Natural killer cell treated with Interleukin-12 subunit alpha and Interleukin-12 subunit beta and Interleukin-15 and Interleukin-18, amount 100 ng/mL, for 72 hours (primary cell): ENCODE data around the gene FZD10. TPM values are rescaled to one million over a fixed set of nuclear protein-coding genes. Genes with fewer than 3 reads are reported as not detected.
A peak's percentile ranks its signal among the peaks of the same experiment; 100 is the strongest.

ENCODE experiments used
- ATAC-seq, 2 donors: fragments of 150-1000 bp; cut with Tn5 transposase in 1 of 2; sonication (Bioruptor Pico), chemical (Tn5 transposase) in 1 of 2; 2 replicates each; pipeline ENCODE4 v1.10.0; 2021
- DNase-seq: peaks from one replicate; pipeline ENCODE4 v3.0.0; 2022; ENCODE audit warnings: low spot score
- H3K27ac Mint-ChIP-seq, 2 donors: 1 replicate in 1 of 2; 2 replicates in 1 of 2; pipeline ENCODE4 v1.8.0; 2022; ENCODE audit warnings: mixed read lengths in 2 of 2, mild to moderate bottlenecking in 1 of 2, moderate library complexity in 1 of 2
- H3K27me3 Mint-ChIP-seq, 2 donors: 1 replicate in 1 of 2; 2 replicates in 1 of 2; pipeline ENCODE4 v1.8.0; 2022; ENCODE audit warnings: mixed read lengths in 2 of 2
- H3K36me3 Mint-ChIP-seq: one replicate; pipeline ENCODE4 v1.8.0; 2022; ENCODE audit warnings: mixed read lengths
- H3K4me1 Mint-ChIP-seq, 2 donors: 1 replicate in 1 of 2; 2 replicates in 1 of 2; pipeline ENCODE4 v1.8.0; 2022; ENCODE audit warnings: low read depth in 2 of 2, mixed read lengths in 2 of 2, mild to moderate bottlenecking in 1 of 2
- H3K4me3 Mint-ChIP-seq: one replicate; pipeline ENCODE4 v1.8.0; 2022; ENCODE audit warnings: mixed read lengths
- H3K9me3 Mint-ChIP-seq: 2 replicates; pipeline ENCODE4 v1.8.0; 2022; ENCODE audit warnings: mixed read lengths
- total RNA-seq, 2 donors: library from RNA; stranded (reverse); gene quantifications; one replicate each; pipeline ENCODE4 v1.2.3, GENCODE V29; 2022

FZD10 gene
- total RNA-seq, 2 donors from 2014 or later: not detected

GRCh38 chr12:130138478-130138877 is 23.8 kb upstream of the FZD10 start:
- no peak for ATAC-seq
- Mint-ChIP-seq H3K4me3 (no peak overlapping the region), H3K27ac (no peak overlapping the region), H3K27me3 (peaks cover 5 to 8% of the 10 kb centered on the region in 2 donors), H3K9me3 (peaks cover 3% of the 10 kb centered on the region), H3K36me3 (no peaks in the 10 kb centered on the region), H3K4me1 (no peaks in the 10 kb centered on the region)
- DNase-seq: no peak

GRCh38 chr12:130139567-130140421 is 22.5 kb upstream of the FZD10 start:
- H3K36me3 Mint-ChIP-seq: no peaks in the 10 kb centered on the region
- H3K27ac Mint-ChIP-seq: no peak overlapping the region
- peaks cover 0 to 8% of the 10 kb centered on the region in 2 donors for H3K27me3 Mint-ChIP-seq
- peaks cover 3% of the 10 kb centered on the region for H3K9me3 Mint-ChIP-seq
- DNase-seq (no peak), ATAC-seq (no peak)
- H3K4me1 Mint-ChIP-seq: no peaks in the 10 kb centered on the region
- no peak overlapping the region for H3K4me3 Mint-ChIP-seq

- Mint-ChIP-seq H3K27ac (no peak overlapping the region), H3K4me1 (no peaks in the 10 kb centered on the region), H3K27me3 (peaks cover 0 to 8% of the 10 kb centered on the region in 2 donors), H3K4me3 (no peak overlapping the region), H3K36me3 (no peaks in the 10 kb centered on the region), H3K9me3 (no peaks in the 10 kb centered on the region)
- ATAC-seq (no peak), DNase-seq (peak; percentile 46)
Measured at GRCh38 chr12:130141105-130141504, 21.2 kb upstream of the FZD10 start.

GRCh38 chr12:130141901-130142683 is 20.2 kb upstream of the FZD10 start:
- no peak overlapping the region for H3K4me3 Mint-ChIP-seq
- H3K27ac Mint-ChIP-seq: no peak overlapping the region
- H3K9me3 Mint-ChIP-seq: no peaks in the 10 kb centered on the region
- H3K36me3 Mint-ChIP-seq: no peaks in the 10 kb centered on the region
- ATAC-seq (no peak), DNase-seq (no peak)
- H3K27me3 Mint-ChIP-seq: peaks cover 0 to 8% of the 10 kb centered on the region in 2 donors
- no peaks in the 10 kb centered on the region for H3K4me1 Mint-ChIP-seq

GRCh38 chr12:130142736-130143135 is 19.5 kb upstream of the FZD10 start:
- Mint-ChIP-seq H3K4me3 (no peak overlapping the region), H3K4me1 (no peaks in the 10 kb centered on the region), H3K9me3 (no peaks in the 10 kb centered on the region), H3K36me3 (no peaks in the 10 kb centered on the region), H3K27me3 (peaks cover 0 to 5% of the 10 kb centered on the region in 2 donors), H3K27ac (no peak overlapping the region)
- no peak for ATAC-seq
- peak; percentile 28 for DNase-seq

- ATAC-seq (no peak), DNase-seq (no peak)
- Mint-ChIP-seq H3K27me3 (peaks cover 0 to 5% of the 10 kb centered on the region in 2 donors), H3K4me3 (no peak overlapping the region), H3K4me1 (no peaks in the 10 kb centered on the region), H3K36me3 (no peaks in the 10 kb centered on the region), H3K9me3 (no peaks in the 10 kb centered on the region), H3K27ac (no peak overlapping the region)
Measured at GRCh38 chr12:130143136-130143535, 19.1 kb upstream of the FZD10 start.

- no peak overlapping the region for H3K27ac Mint-ChIP-seq
- no peaks in the 10 kb centered on the region for H3K36me3 Mint-ChIP-seq
- H3K4me1 Mint-ChIP-seq: no peaks in the 10 kb centered on the region
- H3K27me3 Mint-ChIP-seq: peaks cover 0 to 5% of the 10 kb centered on the region in 2 donors
- H3K9me3 Mint-ChIP-seq: no peaks in the 10 kb centered on the region
- ATAC-seq (no peak), DNase-seq (no peak)
- H3K4me3 Mint-ChIP-seq: no peak overlapping the region
Measured at GRCh38 chr12:130144256-130144655, 18.0 kb upstream of the FZD10 start.

- H3K27ac Mint-ChIP-seq: no peak overlapping the region
- no peak overlapping the region for H3K4me3 Mint-ChIP-seq
- ATAC-seq (no peak), DNase-seq (no peak)
- H3K36me3 Mint-ChIP-seq: no peaks in the 10 kb centered on the region
- H3K4me1 Mint-ChIP-seq: no peaks in the 10 kb centered on the region
- H3K27me3 Mint-ChIP-seq: peaks cover 0 to 5% of the 10 kb centered on the region in 2 donors
- no peaks in the 10 kb centered on the region for H3K9me3 Mint-ChIP-seq
Measured at GRCh38 chr12:130145731-130146130, 16.5 kb upstream of the FZD10 start.

GRCh38 chr12:130146176-130146931 is 15.9 kb upstream of the FZD10 start:
- H3K27ac Mint-ChIP-seq: no peak overlapping the region
- ATAC-seq: no peak

GRCh38 chr12:130147875-130148596 is 14.2 kb upstream of the FZD10 start:
- no peaks in the 10 kb centered on the region for H3K4me1 Mint-ChIP-seq
- H3K27me3 Mint-ChIP-seq: no peaks in the 10 kb centered on the region
- no peak for DNase-seq
- H3K36me3 Mint-ChIP-seq: no peaks in the 10 kb centered on the region
- H3K27ac Mint-ChIP-seq: no peak overlapping the region
- no peaks in the 10 kb centered on the region for H3K9me3 Mint-ChIP-seq
- no peak for ATAC-seq
- H3K4me3 Mint-ChIP-seq: no peak overlapping the region

More at GRCh38 chr12:130146176-130146931, 15.9 kb upstream of the FZD10 start:
- Mint-ChIP-seq H3K4me3 (no peak overlapping the region), H3K4me1 (no peaks in the 10 kb centered on the region), H3K36me3 (no peaks in the 10 kb centered on the region), H3K27me3 (peaks cover 0 to 4% of the 10 kb centered on the region in 2 donors), H3K9me3 (no peaks in the 10 kb centered on the region)
- DNase-seq: no peak

- ATAC-seq: no peak
- H3K27ac Mint-ChIP-seq: no peak overlapping the region
- no peak for DNase-seq
- H3K9me3 Mint-ChIP-seq: no peaks in the 10 kb centered on the region
- no peak overlapping the region for H3K4me3 Mint-ChIP-seq
- no peaks in the 10 kb centered on the region for H3K4me1 Mint-ChIP-seq
- peaks cover 7 to 12% of the 10 kb centered on the region in 2 donors for H3K27me3 Mint-ChIP-seq
- no peaks in the 10 kb centered on the region for H3K36me3 Mint-ChIP-seq
Measured at GRCh38 chr12:130151846-130152245, 10.4 kb upstream of the FZD10 start.

- Mint-ChIP-seq H3K36me3 (no peaks in the 10 kb centered on the region), H3K9me3 (no peaks in the 10 kb centered on the region), H3K27me3 (peaks cover 9 to 17% of the 10 kb centered on the region in 2 donors), H3K4me1 (no peaks in the 10 kb centered on the region), H3K4me3 (no peak overlapping the region), H3K27ac (no peak overlapping the region)
- no peak for DNase-seq
- ATAC-seq: no peak
Measured at GRCh38 chr12:130152386-130152785, 9.9 kb upstream of the FZD10 start.

GRCh38 chr12:130153803-130154202 is 8.5 kb upstream of the FZD10 start:
- no peak overlapping the region for H3K4me3 Mint-ChIP-seq
- no peaks in the 10 kb centered on the region for H3K36me3 Mint-ChIP-seq
- peaks cover 14 to 17% of the 10 kb centered on the region in 2 donors for H3K27me3 Mint-ChIP-seq
- DNase-seq (no peak), ATAC-seq (no peak)
- no peaks in the 10 kb centered on the region for H3K9me3 Mint-ChIP-seq
- H3K27ac Mint-ChIP-seq: no peak overlapping the region
- H3K4me1 Mint-ChIP-seq: no peaks in the 10 kb centered on the region
